Type B pancreatic cell (in vitro differentiated cells): ENCODE data around the gene KCTD13. TPM values are rescaled to one million over a fixed set of nuclear protein-coding genes. Genes with fewer than 3 reads are reported as not detected.

Experiments used
- DNase-seq: peaks from one replicate; pipeline ENCODE4 v3.0.0; 2021; ENCODE audit warnings: mixed read lengths; ENCODE audit not compliant: unreplicated experiment; ENCODE audit errors: extremely low spot score
- H3K27ac Mint-ChIP-seq: 2 replicates; pipeline ENCODE4 v1.8.0; 2021; ENCODE audit warnings: mild to moderate bottlenecking, mixed read lengths
- H3K27me3 Mint-ChIP-seq: 2 replicates; pipeline ENCODE4 v1.8.0; 2021; ENCODE audit warnings: mixed read lengths
- H3K36me3 Mint-ChIP-seq: 2 replicates; pipeline ENCODE4 v1.8.0; 2021; ENCODE audit warnings: mixed read lengths
- H3K4me1 Mint-ChIP-seq: one replicate; pipeline ENCODE4 v1.8.0; 2021; ENCODE audit warnings: mixed read lengths; ENCODE audit not compliant: unreplicated experiment
- H3K4me3 Mint-ChIP-seq: 2 replicates; pipeline ENCODE4 v1.8.0; 2021; ENCODE audit warnings: mild to moderate bottlenecking, mixed read lengths
- H3K9me3 Mint-ChIP-seq: 2 replicates; pipeline ENCODE4 v1.8.0; 2021; ENCODE audit warnings: mixed read lengths
- total RNA-seq: library from RNA; stranded (reverse); gene quantifications from 2 replicates; pipeline ENCODE4 v1.2.1, GENCODE V29; 2021; ENCODE audit warnings: low replicate concordance
- TF ChIP-seq, protein P1 (sequence below): fragments of 200-600 bp; sonication (generic); conservative IDR thresholded peaks from 2 replicates; pipeline ENCODE4 v1.5.0; 2021; ENCODE audit warnings: antibody characterized with exemption, mild to moderate bottlenecking

Gene KCTD13
- total RNA-seq, 1 donor from 2014 or later: 20.6 TPM

GRCh38 chr16:29921034-29921385 is 5.0 kb downstream of the KCTD13 start:
- peaks cover 13% of the 10 kb centered on the region for H3K4me1 Mint-ChIP-seq
- no peak for DNase-seq
- no peak overlapping the region for H3K4me3 Mint-ChIP-seq
- H3K27ac Mint-ChIP-seq: no peak overlapping the region
- H3K36me3 Mint-ChIP-seq: peaks cover 12% of the 10 kb centered on the region
- TF ChIP-seq, protein P1, sequence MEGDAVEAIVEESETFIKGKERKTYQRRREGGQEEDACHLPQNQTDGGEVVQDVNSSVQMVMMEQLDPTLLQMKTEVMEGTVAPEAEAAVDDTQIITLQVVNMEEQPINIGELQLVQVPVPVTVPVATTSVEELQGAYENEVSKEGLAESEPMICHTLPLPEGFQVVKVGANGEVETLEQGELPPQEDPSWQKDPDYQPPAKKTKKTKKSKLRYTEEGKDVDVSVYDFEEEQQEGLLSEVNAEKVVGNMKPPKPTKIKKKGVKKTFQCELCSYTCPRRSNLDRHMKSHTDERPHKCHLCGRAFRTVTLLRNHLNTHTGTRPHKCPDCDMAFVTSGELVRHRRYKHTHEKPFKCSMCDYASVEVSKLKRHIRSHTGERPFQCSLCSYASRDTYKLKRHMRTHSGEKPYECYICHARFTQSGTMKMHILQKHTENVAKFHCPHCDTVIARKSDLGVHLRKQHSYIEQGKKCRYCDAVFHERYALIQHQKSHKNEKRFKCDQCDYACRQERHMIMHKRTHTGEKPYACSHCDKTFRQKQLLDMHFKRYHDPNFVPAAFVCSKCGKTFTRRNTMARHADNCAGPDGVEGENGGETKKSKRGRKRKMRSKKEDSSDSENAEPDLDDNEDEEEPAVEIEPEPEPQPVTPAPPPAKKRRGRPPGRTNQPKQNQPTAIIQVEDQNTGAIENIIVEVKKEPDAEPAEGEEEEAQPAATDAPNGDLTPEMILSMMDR: no peak
- H3K27me3 Mint-ChIP-seq: no peaks in the 10 kb centered on the region
- H3K9me3 Mint-ChIP-seq: no peaks in the 10 kb centered on the region

- TF ChIP-seq, protein P1: no peak
- DNase-seq: no peak
- Mint-ChIP-seq H3K9me3 (no peaks in the 10 kb centered on the region), H3K4me1 (peaks cover 17% of the 10 kb centered on the region), H3K27me3 (no peaks in the 10 kb centered on the region), H3K27ac (no peak overlapping the region), H3K4me3 (no peak overlapping the region), H3K36me3 (peaks cover 16% of the 10 kb centered on the region)
Observed at GRCh38 chr16:29920288-29921033, 5.6 kb downstream of the KCTD13 start.

DNA sequence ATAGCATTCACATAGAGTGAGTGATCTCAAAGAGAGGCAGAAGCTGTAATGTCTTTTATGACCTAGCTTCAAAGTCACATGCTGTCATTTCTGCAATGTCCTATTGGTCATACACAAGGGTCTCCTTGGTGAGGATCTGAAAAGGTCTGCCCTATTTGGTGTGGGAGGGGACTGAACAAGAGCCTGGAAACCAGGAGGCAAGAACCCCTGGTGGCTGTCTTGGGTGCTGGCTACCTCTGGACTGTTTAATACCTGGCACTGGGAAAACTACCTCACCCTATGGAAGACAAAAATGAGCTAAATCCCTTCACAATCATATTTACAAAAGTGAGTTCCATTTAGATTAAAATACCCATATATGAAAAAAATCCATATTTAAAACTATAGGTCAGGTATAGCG is 9.0 kb downstream of the KCTD13 start:
- Mint-ChIP-seq H3K4me1 (peaks cover 4% of the 10 kb centered on the region), H3K9me3 (no peaks in the 10 kb centered on the region), H3K27me3 (no peaks in the 10 kb centered on the region), H3K36me3 (peaks cover 16% of the 10 kb centered on the region), H3K4me3 (no peak overlapping the region), H3K27ac (no peak overlapping the region)
- TF ChIP-seq, protein P1: peak; percentile 32
- DNase-seq: no peak

GRCh38 chr16:29915590-29916247 is 10.3 kb downstream of the KCTD13 start:
- Mint-ChIP-seq H3K4me3 (no peak overlapping the region), H3K4me1 (peaks cover 4% of the 10 kb centered on the region), H3K9me3 (no peaks in the 10 kb centered on the region), H3K27ac (peak overlapping the region; percentile 58), H3K36me3 (peaks cover 16% of the 10 kb centered on the region), H3K27me3 (no peaks in the 10 kb centered on the region)
- DNase-seq: no peak
- TF ChIP-seq, protein P1: no peak

DNA sequence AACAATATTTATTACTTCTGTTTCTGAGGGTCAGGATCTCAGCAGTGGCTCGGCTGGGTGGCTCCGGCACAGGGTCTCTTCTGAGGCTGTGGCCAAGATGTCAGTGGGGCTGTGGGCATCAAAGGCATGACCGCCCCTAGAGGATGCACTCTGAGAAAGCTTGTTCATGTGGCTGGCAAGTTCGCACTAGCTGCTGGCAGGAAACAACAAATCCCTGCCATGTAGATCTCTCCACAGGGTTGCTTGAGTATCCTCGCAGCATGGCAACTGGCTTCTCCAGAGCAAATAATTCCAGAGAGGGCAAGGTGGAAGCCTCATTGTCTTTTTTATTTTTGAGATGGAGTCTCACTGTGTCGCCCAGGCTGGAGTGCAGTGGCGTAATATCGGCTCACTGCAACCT is 12.5 kb downstream of the KCTD13 start:
- TF ChIP-seq, protein P1: no peak
- Mint-ChIP-seq H3K9me3 (no peaks in the 10 kb centered on the region), H3K36me3 (peaks cover 12% of the 10 kb centered on the region), H3K4me1 (peaks cover 4% of the 10 kb centered on the region), H3K27me3 (no peaks in the 10 kb centered on the region), H3K27ac (no peak overlapping the region), H3K4me3 (no peak overlapping the region)
- no peak for DNase-seq
